ENCODE measurements around the gene GPR153.

GRCh38 chr1:6197746-6198427 lies 63.0 kb downstream of the GPR153 start:
- TF ChIP-seq, protein P1, sequence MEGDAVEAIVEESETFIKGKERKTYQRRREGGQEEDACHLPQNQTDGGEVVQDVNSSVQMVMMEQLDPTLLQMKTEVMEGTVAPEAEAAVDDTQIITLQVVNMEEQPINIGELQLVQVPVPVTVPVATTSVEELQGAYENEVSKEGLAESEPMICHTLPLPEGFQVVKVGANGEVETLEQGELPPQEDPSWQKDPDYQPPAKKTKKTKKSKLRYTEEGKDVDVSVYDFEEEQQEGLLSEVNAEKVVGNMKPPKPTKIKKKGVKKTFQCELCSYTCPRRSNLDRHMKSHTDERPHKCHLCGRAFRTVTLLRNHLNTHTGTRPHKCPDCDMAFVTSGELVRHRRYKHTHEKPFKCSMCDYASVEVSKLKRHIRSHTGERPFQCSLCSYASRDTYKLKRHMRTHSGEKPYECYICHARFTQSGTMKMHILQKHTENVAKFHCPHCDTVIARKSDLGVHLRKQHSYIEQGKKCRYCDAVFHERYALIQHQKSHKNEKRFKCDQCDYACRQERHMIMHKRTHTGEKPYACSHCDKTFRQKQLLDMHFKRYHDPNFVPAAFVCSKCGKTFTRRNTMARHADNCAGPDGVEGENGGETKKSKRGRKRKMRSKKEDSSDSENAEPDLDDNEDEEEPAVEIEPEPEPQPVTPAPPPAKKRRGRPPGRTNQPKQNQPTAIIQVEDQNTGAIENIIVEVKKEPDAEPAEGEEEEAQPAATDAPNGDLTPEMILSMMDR (IDR thresholded peaks at IDR 0.05; ENCODE audit: low read depth, low read length): no peak
- no peak for TF ChIP-seq EZH2phosphoT487 (IDR thresholded peaks at IDR 0.05; ENCODE audit: low read depth)

Data from OCI-LY3 (cell line).